Activated T-helper 2 cell treated with anti-CD3 and anti-CD28 coated beads, Interferon-gamma antibody, Interleukin-2, Interleukin-4, amounts not matched to agents 10 μg/mL and 5 μg/mL and 100 μg/mL, durations not matched to agents 14 hours and 24 hours and 36 hours (primary cell): Measurements from ENCODE around the gene RBM3. TPM values are rescaled to one million over a fixed set of nuclear protein-coding genes. Genes with fewer than 3 reads are reported as not detected.

Experiments
- DNase-seq: peaks from one replicate; pipeline ENCODE4 v3.0.0; 2021; ENCODE audit warnings: low spot score
- H3K27ac Mint-ChIP-seq: one replicate; pipeline ENCODE4 v1.8.0; 2021; ENCODE audit warnings: mixed read lengths
- H3K27me3 Mint-ChIP-seq: one replicate; pipeline ENCODE4 v1.8.0; 2021; ENCODE audit warnings: low read depth, mixed read lengths
- H3K36me3 Mint-ChIP-seq: one replicate; pipeline ENCODE4 v1.8.0; 2021; ENCODE audit warnings: low read depth, mixed read lengths
- H3K4me1 Mint-ChIP-seq: one replicate; pipeline ENCODE4 v1.8.0; 2021; ENCODE audit warnings: low read depth, mixed read lengths
- H3K4me3 Mint-ChIP-seq: one replicate; pipeline ENCODE4 v1.8.0; 2021; ENCODE audit warnings: low read depth, mild to moderate bottlenecking, moderate library complexity, mixed read lengths
- H3K9me3 Mint-ChIP-seq: one replicate; pipeline ENCODE4 v1.8.0; 2021; ENCODE audit warnings: mixed read lengths
- intact Hi-C: fragments of 100-400 bp; cut with micrococcal nuclease; formaldehyde crosslinking; loops from one replicate; pipeline ENCODE4 v1.15.1; 2023
- total RNA-seq: library from RNA; stranded (reverse); gene quantifications from 2 replicates; pipeline ENCODE4 v1.2.3, GENCODE V29; 2022

Gene RBM3
- total RNA-seq, 1 donor from 2014 or later = 346 TPM

- H3K27ac Mint-ChIP-seq = no peak overlapping the region
- H3K4me3 Mint-ChIP-seq = no peak overlapping the region
These were observed 31.8 kb downstream of the RBM3 start for GRCh38 chrX:48606091-48606490.

GRCh38 chrX:48611703-48612102 is 37.4 kb downstream of the RBM3 start:
- Mint-ChIP-seq H3K36me3 (no peaks in the 10 kb centered on the region), H3K4me1 (no peaks in the 10 kb centered on the region), H3K27ac (no peak overlapping the region), H3K9me3 (no peaks in the 10 kb centered on the region), H3K4me3 (no peak overlapping the region), H3K27me3 (no peaks in the 10 kb centered on the region)
- intact Hi-C loops = no loop called here
- no peak for DNase-seq

More at GRCh38 chrX:48606091-48606490, 31.8 kb downstream of the RBM3 start:
- Mint-ChIP-seq H3K27me3 (no peaks in the 10 kb centered on the region), H3K4me1 (no peaks in the 10 kb centered on the region), H3K9me3 (no peaks in the 10 kb centered on the region), H3K36me3 (peaks cover 18% of the 10 kb centered on the region)
- intact Hi-C loops = no loop called here
- DNase-seq = no peak

DNA sequence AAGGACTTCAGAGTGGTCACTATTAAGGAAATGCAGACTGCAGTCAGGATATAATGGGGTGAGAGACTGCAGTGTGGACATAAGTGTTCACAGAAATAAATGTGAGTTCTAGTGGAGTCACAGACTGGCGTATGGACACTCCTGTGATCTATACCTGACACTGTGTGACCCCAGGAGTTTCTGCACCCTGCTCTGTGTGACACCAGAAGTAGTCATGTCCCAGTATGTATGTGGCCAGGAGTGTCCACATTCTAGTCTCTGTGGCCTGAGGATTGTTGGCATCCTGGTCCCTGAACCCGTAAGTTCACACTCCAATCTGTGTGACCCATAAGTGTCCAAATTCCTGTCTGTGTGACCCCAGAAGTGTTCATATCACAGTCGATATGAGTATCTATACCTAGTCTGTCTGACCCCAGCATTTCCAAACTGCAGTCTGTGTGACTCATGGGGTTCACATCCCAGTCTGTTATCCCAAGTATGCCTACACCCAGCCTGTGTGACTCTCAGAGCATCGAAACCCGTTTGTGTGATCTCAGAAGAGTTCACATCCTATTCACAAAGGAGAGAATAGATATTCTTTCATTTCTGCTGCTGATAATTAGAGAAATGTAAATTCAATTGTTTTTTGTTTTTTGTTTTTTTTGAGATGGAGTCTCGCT is 39.3 kb downstream of the RBM3 start:
- Mint-ChIP-seq H3K9me3 (no peaks in the 10 kb centered on the region), H3K27ac (no peak overlapping the region), H3K4me1 (peaks cover 2% of the 10 kb centered on the region), H3K27me3 (peaks cover 5% of the 10 kb centered on the region), H3K4me3 (no peak overlapping the region), H3K36me3 (no peaks in the 10 kb centered on the region)
- no peak for DNase-seq
- intact Hi-C loops = no loop called here

- no peaks in the 10 kb centered on the region for H3K9me3 Mint-ChIP-seq
- H3K4me3 Mint-ChIP-seq = no peak overlapping the region
- DNase-seq = no peak
- peaks cover 2% of the 10 kb centered on the region for H3K4me1 Mint-ChIP-seq
- no peak overlapping the region for H3K27ac Mint-ChIP-seq
- peaks cover 5% of the 10 kb centered on the region for H3K27me3 Mint-ChIP-seq
- no peaks in the 10 kb centered on the region for H3K36me3 Mint-ChIP-seq
- intact Hi-C loops = no loop called here
These were observed 42.3 kb downstream of the RBM3 start for GRCh38 chrX:48616576-48616975.

DNA sequence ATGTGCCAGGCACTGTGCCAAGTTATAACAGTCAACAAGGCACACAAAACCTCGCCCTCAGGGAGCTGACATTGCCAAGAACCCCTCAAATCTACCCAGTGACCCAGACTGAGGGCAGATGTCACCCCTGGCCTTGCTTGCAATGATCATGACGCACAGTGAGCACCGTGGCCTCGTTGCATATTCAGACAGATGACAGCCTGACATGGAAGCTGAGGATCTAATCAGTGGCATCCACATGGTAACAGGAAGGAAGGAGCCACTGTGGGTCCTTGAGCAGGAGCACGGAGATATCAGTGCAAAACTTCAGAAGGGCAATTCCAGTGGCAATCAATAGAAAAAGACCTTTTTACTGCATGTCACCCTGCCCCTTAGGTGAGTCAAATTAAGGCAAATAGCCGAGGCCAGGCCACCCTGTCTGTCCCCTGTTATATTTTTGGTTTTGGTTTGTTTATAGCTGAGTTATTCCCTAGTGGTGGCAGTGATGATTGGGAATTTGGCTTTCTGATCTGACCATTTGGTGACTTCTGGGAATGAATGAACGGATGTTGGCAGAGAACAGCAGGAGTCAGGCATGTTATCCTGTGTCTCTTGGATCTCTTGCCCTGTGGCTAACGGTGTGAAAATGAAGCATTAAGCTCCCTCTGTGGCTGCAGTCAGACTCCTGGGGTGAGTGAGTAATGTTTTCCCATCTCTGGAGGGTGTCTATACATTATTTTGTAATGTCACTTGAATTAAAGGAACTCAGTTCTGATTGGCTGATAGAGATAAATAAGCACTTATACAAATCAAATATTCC is 43.5 kb downstream of the RBM3 start:
- intact Hi-C loops = no loop called here
- no peak for DNase-seq
- Mint-ChIP-seq H3K4me3 (no peak overlapping the region), H3K27me3 (peaks cover 5% of the 10 kb centered on the region), H3K36me3 (no peaks in the 10 kb centered on the region), H3K4me1 (peaks cover 2% of the 10 kb centered on the region), H3K9me3 (no peaks in the 10 kb centered on the region), H3K27ac (no peak overlapping the region)

- Mint-ChIP-seq H3K27ac (no peak overlapping the region), H3K4me1 (peaks cover 5% of the 10 kb centered on the region), H3K9me3 (no peaks in the 10 kb centered on the region), H3K4me3 (no peak overlapping the region), H3K36me3 (no peaks in the 10 kb centered on the region), H3K27me3 (no peaks in the 10 kb centered on the region)
- intact Hi-C loops = no loop called here
- no peak for DNase-seq
These were observed 52.4 kb downstream of the RBM3 start for GRCh38 chrX:48626401-48627298.

Other genes starting within 250 kb of the RBM3 start
- not detected in 2 replicates for gene SSX3, start 217.8 kb upstream of the RBM3 start, total RNA-seq
- gene SSX4, start 190.9 kb upstream of the RBM3 start, total RNA-seq = not detected in 2 replicates
- not detected in 2 replicates for gene SSX4B, start 162.5 kb upstream of the RBM3 start, total RNA-seq
- 146 and 147 TPM in 2 replicates for gene SLC38A5, start 104.2 kb upstream of the RBM3 start, total RNA-seq
- gene FTSJ1, start 98.3 kb upstream of the RBM3 start, total RNA-seq = 84.6 and 89.8 TPM in 2 replicates
- 16.5 and 17.7 TPM in 2 replicates for gene PORCN, start 65.5 kb upstream of the RBM3 start, total RNA-seq
- gene EBP, start 52.7 kb upstream of the RBM3 start, total RNA-seq = 209 and 212 TPM in 2 replicates
- 16.0 and 18.3 TPM in 2 replicates for gene TBC1D25, start 34.8 kb upstream of the RBM3 start, total RNA-seq
- 43.4 and 44.7 TPM in 2 replicates for gene WDR13, start 23.0 kb downstream of the RBM3 start, total RNA-seq
- gene WAS, start 109.3 kb downstream of the RBM3 start, total RNA-seq = 117 and 120 TPM in 2 replicates
- 28.8 and 29.6 TPM in 2 replicates for gene SUV39H1, start 122.2 kb downstream of the RBM3 start, total RNA-seq
- not detected in 2 replicates for gene GLOD5, start 187.3 kb downstream of the RBM3 start, total RNA-seq
- not detected in 2 replicates for gene GATA1, start 212.1 kb downstream of the RBM3 start, total RNA-seq
- gene HDAC6, start 227.6 kb downstream of the RBM3 start, total RNA-seq = 73.9 and 77.7 TPM in 2 replicates